Nephron progenitor cell (in vitro differentiated cells): ENCODE results near the gene CBX6.

Experiments
- DNase-seq: peaks from one replicate; pipeline ENCODE4 v3.0.0; 2021
- H3K27ac Mint-ChIP-seq: 2 replicates; pipeline ENCODE4 v1.8.0; 2021; ENCODE audit warnings: mild to moderate bottlenecking, moderate library complexity, mixed read lengths
- H3K27me3 Mint-ChIP-seq: 2 replicates; pipeline ENCODE4 v1.8.0; 2021; ENCODE audit warnings: mild to moderate bottlenecking, low read depth, mixed read lengths; ENCODE audit not compliant: poor library complexity
- H3K36me3 Mint-ChIP-seq: 2 replicates; pipeline ENCODE4 v1.8.0; 2021; ENCODE audit warnings: low read depth, mixed read lengths
- H3K4me1 Mint-ChIP-seq: 2 replicates; pipeline ENCODE4 v1.8.0; 2021; ENCODE audit warnings: mixed read lengths
- H3K4me3 Mint-ChIP-seq: 2 replicates; pipeline ENCODE4 v1.8.0; 2021; ENCODE audit warnings: mild to moderate bottlenecking, moderate library complexity, mixed read lengths
- H3K9me3 Mint-ChIP-seq: 2 replicates; pipeline ENCODE4 v1.8.0; 2021; ENCODE audit warnings: mild to moderate bottlenecking, moderate library complexity, mixed read lengths
- CTCF ChIP-seq: fragments of 200-600 bp; sonication (generic); IDR thresholded peaks from 2 replicates; pipeline ENCODE4 v1.5.0; 2021; ENCODE audit warnings: antibody characterized with exemption

The CBX6 gene

GRCh38 chr22:38865201-38866023 is 6.6 kb downstream of the CBX6 start:
- H3K4me1 Mint-ChIP-seq, result peaks cover 67% of the 10 kb centered on the region
- H3K36me3 Mint-ChIP-seq, result peaks cover 16% of the 10 kb centered on the region
- no peak overlapping the region for H3K27ac Mint-ChIP-seq
- no peaks in the 10 kb centered on the region for H3K9me3 Mint-ChIP-seq
- H3K27me3 Mint-ChIP-seq, result peaks cover 3% of the 10 kb centered on the region
- no peak for DNase-seq
- no peak overlapping the region for H3K4me3 Mint-ChIP-seq
- TF ChIP-seq CTCF, result no peak

- peaks cover 16% of the 10 kb centered on the region for H3K36me3 Mint-ChIP-seq
- no peak for DNase-seq
- H3K4me1 Mint-ChIP-seq, result peaks cover 67% of the 10 kb centered on the region
- TF ChIP-seq CTCF, result no peak
- no peaks in the 10 kb centered on the region for H3K9me3 Mint-ChIP-seq
- peaks cover 5% of the 10 kb centered on the region for H3K27me3 Mint-ChIP-seq
- H3K4me3 Mint-ChIP-seq, result no peak overlapping the region
- H3K27ac Mint-ChIP-seq, result no peak overlapping the region
Measured at GRCh38 chr22:38864361-38865191, 7.4 kb downstream of the CBX6 start.

GRCh38 chr22:38863531-38864131 is 8.4 kb downstream of the CBX6 start:
- H3K27ac Mint-ChIP-seq, result no peak overlapping the region
- H3K27me3 Mint-ChIP-seq, result peaks cover 6% of the 10 kb centered on the region
- TF ChIP-seq CTCF, result no peak
- H3K9me3 Mint-ChIP-seq, result no peaks in the 10 kb centered on the region
- H3K4me3 Mint-ChIP-seq, result no peak overlapping the region
- no peak for DNase-seq
- H3K4me1 Mint-ChIP-seq, result peaks cover 66% of the 10 kb centered on the region
- peaks cover 14% of the 10 kb centered on the region for H3K36me3 Mint-ChIP-seq

GRCh38 chr22:38862375-38863329 is 9.4 kb downstream of the CBX6 start:
- H3K27ac Mint-ChIP-seq, result peak overlapping the region; percentile 42
- no peak for DNase-seq
- peaks cover 6% of the 10 kb centered on the region for H3K27me3 Mint-ChIP-seq
- H3K4me3 Mint-ChIP-seq, result no peak overlapping the region
- peaks cover 67% of the 10 kb centered on the region for H3K4me1 Mint-ChIP-seq
- no peak for TF ChIP-seq CTCF
- H3K36me3 Mint-ChIP-seq, result peaks cover 9% of the 10 kb centered on the region
- H3K9me3 Mint-ChIP-seq, result no peaks in the 10 kb centered on the region

GRCh38 chr22:38861927-38862326 is 10.1 kb downstream of the CBX6 start:
- peaks cover 9% of the 10 kb centered on the region for H3K36me3 Mint-ChIP-seq
- no peak for DNase-seq
- H3K27ac Mint-ChIP-seq, result no peak overlapping the region
- H3K27me3 Mint-ChIP-seq, result peaks cover 6% of the 10 kb centered on the region
- no peak for TF ChIP-seq CTCF
- no peaks in the 10 kb centered on the region for H3K9me3 Mint-ChIP-seq
- peaks cover 70% of the 10 kb centered on the region for H3K4me1 Mint-ChIP-seq
- no peak overlapping the region for H3K4me3 Mint-ChIP-seq
